Neural progenitor cell (in vitro differentiated cells): ENCODE data around the gene MIEF1.

Experiments used
- CTCF ChIP-seq: fragments of 200-600 bp; sonication (generic); IDR thresholded peaks from 2 replicates; pipeline ENCODE4 v1.5.1; 2017; ENCODE audit warnings: antibody characterized with exemption, mild to moderate bottlenecking
- EZH2phosphoT487 ChIP-seq: fragments of 200-600 bp; sonication (generic); IDR thresholded peaks from 2 replicates; pipeline ENCODE4 v1.6.1; 2017; ENCODE audit warnings: antibody characterized with exemption

GRCh38 chr22:39496131-39496838 lies 5.8 kb upstream of the MIEF1 start:
- TF ChIP-seq CTCF (peak; percentile 74), EZH2phosphoT487 (no peak)
